Trophoblast cell (in vitro differentiated cells and primary cell): Measurements from ENCODE around the gene LGALS9C.
A peak's percentile ranks its signal among the peaks of the same experiment; 100 is the strongest.
"Not testable (repeated sequence)": the region's sequence is repeated elsewhere in the genome, so short reads cannot be mapped to it uniquely, and the experiment has no call there.

ENCODE experiments used
- DNase-seq, 2 donors: peaks; one replicate each; pipeline ENCODE4 v3.0.0-alpha.2; 2016
- H2AFZ ChIP-seq: 2 replicates; pipeline ENCODE4 v1.6.1; 2013; ENCODE audit warnings: low read length, moderate library complexity, mild to moderate bottlenecking; ENCODE audit not compliant: insufficient read depth, poor library complexity
- H2AK5ac ChIP-seq: 2 replicates; pipeline ENCODE4 v1.6.1; 2013; ENCODE audit warnings: mild to moderate bottlenecking, low read length
- H2BK120ac ChIP-seq: 2 replicates; pipeline ENCODE4 v1.6.1; 2013; ENCODE audit warnings: low read length, mild to moderate bottlenecking, moderate library complexity; ENCODE audit not compliant: insufficient read depth, poor library complexity
- H2BK12ac ChIP-seq: 2 replicates; pipeline ENCODE4 v1.6.1; 2013; ENCODE audit warnings: mild to moderate bottlenecking, low read length, moderate library complexity
- H2BK5ac ChIP-seq: 2 replicates; pipeline ENCODE4 v1.6.1; 2013; ENCODE audit warnings: low read length, low read depth, moderate library complexity, mild to moderate bottlenecking; ENCODE audit not compliant: poor library complexity
- H3K14ac ChIP-seq: 2 replicates; pipeline ENCODE4 v1.6.1; 2013; ENCODE audit warnings: mild to moderate bottlenecking, low read length
- H3K18ac ChIP-seq: 2 replicates; pipeline ENCODE4 v1.6.1; 2013; ENCODE audit warnings: mild to moderate bottlenecking, low read length
- H3K23ac ChIP-seq: 2 replicates; pipeline ENCODE4 v1.6.1; 2013; ENCODE audit warnings: low read length
- H3K27ac ChIP-seq: 2 replicates; pipeline ENCODE4 v1.5.1; 2013; ENCODE audit warnings: low read depth, mild to moderate bottlenecking, inconsistent platforms, low read length, moderate library complexity
- H3K27me3 ChIP-seq: 2 replicates; pipeline ENCODE4 v1.6.1; 2013; ENCODE audit warnings: inconsistent platforms, mild to moderate bottlenecking, low read length, moderate library complexity; ENCODE audit not compliant: insufficient read depth
- H3K36me3 ChIP-seq, 2 experiments: 1 replicate in 1 of 2; 2 replicates in 1 of 2; pipeline ENCODE4 v1.6.1; 2013; ENCODE audit warnings: low read length in 2 of 2, mild to moderate bottlenecking in 2 of 2, moderate library complexity in 1 of 2; ENCODE audit not compliant: insufficient read depth in 2 of 2, control insufficient read depth in 1 of 2
- H3K4ac ChIP-seq: 2 replicates; pipeline ENCODE4 v1.6.1; 2013; ENCODE audit warnings: low read depth, mild to moderate bottlenecking, low read length, moderate library complexity
- H3K4me1 ChIP-seq, 2 experiments: 1 replicate in 1 of 2; 2 replicates in 1 of 2; pipeline ENCODE4 v1.6.1; 2013; ENCODE audit warnings: low read length in 2 of 2, mild to moderate bottlenecking in 2 of 2, moderate library complexity in 1 of 2; ENCODE audit not compliant: insufficient read depth in 2 of 2, control insufficient read depth in 1 of 2
- H3K4me2 ChIP-seq: 2 replicates; pipeline ENCODE4 v1.6.1; 2013; ENCODE audit warnings: inconsistent platforms, mild to moderate bottlenecking, low read length, moderate library complexity
- H3K4me3 ChIP-seq: 2 replicates; pipeline ENCODE4 v1.5.1; 2013; ENCODE audit warnings: mild to moderate bottlenecking, low read depth, low read length, inconsistent platforms
- H3K79me1 ChIP-seq: one replicate; pipeline ENCODE4 v1.6.1; 2013; ENCODE audit warnings: low read length
- H3K79me2 ChIP-seq: 2 replicates; pipeline ENCODE4 v1.6.1; 2013; ENCODE audit warnings: low read length, mild to moderate bottlenecking; ENCODE audit not compliant: control insufficient read depth, insufficient read depth, poor library complexity
- H3K9ac ChIP-seq: 2 replicates; pipeline ENCODE4 v1.6.1; 2013; ENCODE audit warnings: mild to moderate bottlenecking, low read length
- H3K9me3 ChIP-seq: 2 replicates; pipeline ENCODE4 v1.6.1; 2013; ENCODE audit warnings: low read depth, mild to moderate bottlenecking, control low read depth, inconsistent platforms, low read length; ENCODE audit not compliant: insufficient read depth
- H4K12ac ChIP-seq: 2 replicates; pipeline ENCODE4 v1.6.1; 2013; ENCODE audit warnings: low read depth, mild to moderate bottlenecking, low read length, moderate library complexity
- H4K8ac ChIP-seq: 2 replicates; pipeline ENCODE4 v1.6.1; 2013; ENCODE audit warnings: low read depth, mild to moderate bottlenecking, low read length, moderate library complexity
- H4K91ac ChIP-seq: one replicate; pipeline ENCODE4 v1.6.1; 2013; ENCODE audit warnings: low read depth, mild to moderate bottlenecking, low read length, moderate library complexity
- WGBS: extraction: QIAGEN DNeasy Blood & Tissue Kit; methylation state at CpG from one replicate; pipeline ENCODE4 v1.1.7; 2013; ENCODE audit warnings: missing lambda C conversion rate; ENCODE audit not compliant: insufficient read length, insufficient coverage; ENCODE audit errors: extremely low coverage; 5-methylcytosine and 5-hydroxymethylcytosine counted together

Gene LGALS9C

DNA sequence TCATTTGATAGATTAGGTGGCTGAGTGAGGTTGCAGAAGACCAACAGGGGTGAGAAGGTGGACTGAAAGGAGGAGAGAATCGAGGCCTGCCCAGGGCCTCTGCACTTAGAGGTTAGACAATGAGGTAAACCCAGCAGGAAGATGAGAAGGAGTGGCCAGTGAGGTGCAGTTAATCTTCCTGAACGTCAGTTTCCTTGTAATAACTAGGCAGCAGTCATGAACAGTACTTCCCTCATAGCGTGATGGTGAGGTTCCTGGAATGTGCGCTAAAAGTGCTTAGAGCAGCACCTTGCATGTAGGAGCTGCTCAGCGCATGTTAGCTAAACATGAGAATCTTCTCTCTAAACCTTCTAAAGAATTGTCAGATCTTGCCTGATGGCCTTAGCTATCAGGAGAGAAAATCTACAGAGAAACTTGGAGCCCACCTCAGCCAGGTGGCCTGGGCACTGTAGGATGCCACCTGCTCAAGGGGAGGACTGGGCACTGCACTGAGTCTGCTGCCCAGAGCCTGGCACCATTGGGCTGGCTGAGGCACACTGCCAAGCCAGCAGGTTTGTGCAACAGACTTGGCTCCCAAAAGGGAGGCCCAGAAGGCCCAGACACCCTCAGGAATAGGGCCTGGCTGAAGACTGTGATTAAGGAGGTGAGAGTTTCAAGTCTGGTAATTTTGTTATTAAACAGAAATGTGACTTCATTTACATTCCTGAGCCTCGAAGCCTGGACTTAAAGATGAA is 10.2 kb upstream of the LGALS9C start:
- not testable (repeated sequence) for H4K91ac ChIP-seq, H3K9ac ChIP-seq, H3K4me1 ChIP-seq, H3K14ac ChIP-seq, H4K8ac ChIP-seq, H4K12ac ChIP-seq, H3K79me1 ChIP-seq, H3K27me3 ChIP-seq, H3K79me2 ChIP-seq, H2AFZ ChIP-seq, H3K4me2 ChIP-seq, H2AK5ac ChIP-seq, H3K18ac ChIP-seq, H2BK5ac ChIP-seq, H3K4me3 ChIP-seq, H3K36me3 ChIP-seq, H3K27ac ChIP-seq, H2BK120ac ChIP-seq, DNase-seq, H3K4ac ChIP-seq, H3K23ac ChIP-seq, H2BK12ac ChIP-seq, H3K9me3 ChIP-seq
- no CpG with 5 or more reads among the region's 6 CpGs for WGBS

DNA sequence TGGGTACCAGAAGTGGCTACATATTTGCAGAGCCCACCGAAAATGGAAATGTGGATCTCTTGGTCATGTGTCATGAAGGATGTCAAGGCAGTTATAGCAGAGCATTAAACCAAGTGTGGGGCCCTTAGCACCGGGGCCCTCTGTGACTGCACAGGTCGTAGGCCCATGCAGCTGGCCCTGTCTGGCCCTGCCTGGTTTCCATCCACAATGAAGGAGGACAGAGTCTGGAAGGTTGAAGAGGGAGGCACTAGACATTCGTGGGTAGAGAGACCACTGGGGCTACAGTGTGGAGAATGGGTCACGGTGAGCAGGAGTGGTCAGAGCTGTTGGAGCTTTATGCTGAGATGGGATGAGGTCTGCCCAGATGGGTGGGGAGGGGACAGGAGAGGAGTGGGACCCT is 9.6 kb upstream of the LGALS9C start:
- DNase-seq, H3K27me3 ChIP-seq, H2BK12ac ChIP-seq, H3K14ac ChIP-seq, H3K36me3 ChIP-seq, H3K4me2 ChIP-seq, H3K9me3 ChIP-seq, H3K9ac ChIP-seq, H3K4me1 ChIP-seq, H3K4ac ChIP-seq, H4K8ac ChIP-seq, H4K12ac ChIP-seq, H2AFZ ChIP-seq, H3K27ac ChIP-seq, H3K23ac ChIP-seq, H2BK120ac ChIP-seq, H2BK5ac ChIP-seq, H3K4me3 ChIP-seq, H2AK5ac ChIP-seq, H3K79me2 ChIP-seq, H3K79me1 ChIP-seq, H4K91ac ChIP-seq, H3K18ac ChIP-seq: not testable (repeated sequence)
- WGBS: no CpG with 5 or more reads among the region's 5 CpGs

DNA sequence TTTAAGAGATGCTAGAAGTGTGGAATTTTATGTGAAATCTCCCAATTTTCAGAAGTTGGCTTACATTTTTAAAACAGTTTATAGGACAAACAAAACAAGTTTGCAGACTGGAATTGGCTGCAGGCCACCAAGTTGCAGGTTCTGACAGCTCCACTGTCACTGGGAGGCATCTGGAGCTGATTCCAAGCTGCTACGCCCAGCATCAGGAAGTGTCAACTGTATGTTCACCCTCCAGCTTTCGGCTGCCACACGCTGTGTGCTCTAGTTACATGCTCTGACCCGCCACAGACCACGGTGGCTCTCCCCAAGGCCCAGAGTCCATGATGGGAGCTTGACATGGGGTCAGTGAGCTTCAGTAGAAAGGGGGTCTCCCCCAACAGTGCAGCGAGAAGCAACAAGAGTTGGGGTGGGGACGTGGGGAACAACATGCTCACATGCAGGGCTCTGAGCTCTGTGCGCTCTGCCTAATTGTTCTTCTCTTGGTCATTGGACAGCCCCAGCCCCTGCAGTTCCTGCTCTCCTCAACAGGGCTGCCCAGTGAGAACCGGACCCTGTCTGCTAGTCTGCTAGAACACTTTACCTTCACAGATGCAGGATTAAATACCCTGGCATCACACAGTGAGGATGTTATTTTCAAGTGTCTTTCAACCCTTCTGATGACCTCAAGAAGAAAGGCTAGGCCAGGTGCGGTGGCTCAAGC is 8.0 kb upstream of the LGALS9C start:
- not testable (repeated sequence) for H2AK5ac ChIP-seq, H2AFZ ChIP-seq, H3K4me3 ChIP-seq, H3K27me3 ChIP-seq, H3K4me2 ChIP-seq, H3K27ac ChIP-seq, H3K79me2 ChIP-seq, H2BK12ac ChIP-seq, H4K12ac ChIP-seq, H3K9ac ChIP-seq, H4K8ac ChIP-seq, H3K9me3 ChIP-seq, H3K4ac ChIP-seq, H3K14ac ChIP-seq, H3K4me1 ChIP-seq, H2BK120ac ChIP-seq, H3K18ac ChIP-seq, H2BK5ac ChIP-seq, H3K79me1 ChIP-seq, H3K36me3 ChIP-seq, H4K91ac ChIP-seq, H3K23ac ChIP-seq
- WGBS: no CpG with 5 or more reads among the region's 10 CpGs
- DNase-seq: peak in 1 of 2 donors; percentile 19

DNA sequence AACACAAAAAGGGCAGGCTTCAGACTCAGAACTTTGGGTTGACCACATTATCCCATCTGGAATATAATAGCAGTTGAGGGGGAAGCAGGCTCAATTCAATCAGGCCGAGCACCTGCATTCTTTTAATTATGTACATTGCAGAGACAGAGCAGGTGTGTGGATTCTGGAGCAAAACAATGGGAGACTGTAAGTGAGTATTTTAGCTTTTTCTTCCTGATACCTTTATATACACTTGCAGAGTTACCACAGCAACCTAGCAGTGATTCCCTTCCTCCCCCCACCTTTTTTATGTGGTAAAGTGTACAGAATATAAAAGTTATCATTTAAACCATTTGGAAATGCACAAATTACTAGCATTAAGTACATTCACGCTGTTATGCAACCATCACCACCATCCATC is 6.8 kb upstream of the LGALS9C start:
- H3K27ac ChIP-seq, H2AFZ ChIP-seq, H3K4me2 ChIP-seq, H3K36me3 ChIP-seq, H3K4me3 ChIP-seq, H3K23ac ChIP-seq, H4K8ac ChIP-seq, H3K79me1 ChIP-seq, H3K79me2 ChIP-seq, H3K4ac ChIP-seq, H3K18ac ChIP-seq, H3K4me1 ChIP-seq, H2BK5ac ChIP-seq, H3K14ac ChIP-seq, H2BK120ac ChIP-seq, H3K27me3 ChIP-seq, DNase-seq, H4K12ac ChIP-seq, H3K9ac ChIP-seq, H2BK12ac ChIP-seq, H4K91ac ChIP-seq, H3K9me3 ChIP-seq, H2AK5ac ChIP-seq: not testable (repeated sequence)
- no CpG with 5 or more reads among the region's 2 CpGs for WGBS
